GM19372 (cell line): Measurements from ENCODE around the gene KCNJ15.
"Not testable (repeated sequence)": the region's sequence is repeated elsewhere in the genome, so short reads cannot be mapped to it uniquely, and the experiment has no call there.

ENCODE experiments used
- ATAC-seq: cut with Tn5 transposase; IDR thresholded peaks from one replicate; pipeline ENCODE4 v1.9.1; 2021; ENCODE audit warnings: mild to moderate bottlenecking, low read depth, moderate library complexity; ENCODE audit not compliant: unreplicated experiment

Gene KCNJ15

GRCh38 chr21:38256599-38257302, at the start of gene KCNJ15:
Gene KCNJ15 (plus strand): TSS chr21:38256991. CDS start chr21:38299262, 42,271 bp downstream.
- ATAC-seq = no peak

DNA sequence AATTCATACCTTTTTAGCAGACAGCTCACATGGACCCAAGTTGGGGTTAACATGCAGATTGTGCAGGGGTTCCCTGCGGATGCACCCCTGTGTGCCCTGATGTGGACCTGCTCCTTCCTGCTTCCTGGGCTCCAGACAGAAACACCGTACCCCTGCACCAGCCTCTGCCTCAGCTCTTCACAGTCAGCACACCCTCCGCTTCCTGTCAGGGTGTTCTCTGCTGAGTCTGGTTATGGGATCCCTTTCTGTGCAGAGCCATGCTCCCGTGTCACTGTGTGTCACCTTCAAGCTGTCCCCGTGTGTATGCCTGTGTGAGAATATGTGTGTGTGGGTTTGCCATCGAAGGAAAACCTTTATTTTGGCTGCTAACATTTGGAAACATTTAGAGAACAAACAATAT, 48.7 kb upstream of the KCNJ15 start:
- no peak for ATAC-seq

DNA sequence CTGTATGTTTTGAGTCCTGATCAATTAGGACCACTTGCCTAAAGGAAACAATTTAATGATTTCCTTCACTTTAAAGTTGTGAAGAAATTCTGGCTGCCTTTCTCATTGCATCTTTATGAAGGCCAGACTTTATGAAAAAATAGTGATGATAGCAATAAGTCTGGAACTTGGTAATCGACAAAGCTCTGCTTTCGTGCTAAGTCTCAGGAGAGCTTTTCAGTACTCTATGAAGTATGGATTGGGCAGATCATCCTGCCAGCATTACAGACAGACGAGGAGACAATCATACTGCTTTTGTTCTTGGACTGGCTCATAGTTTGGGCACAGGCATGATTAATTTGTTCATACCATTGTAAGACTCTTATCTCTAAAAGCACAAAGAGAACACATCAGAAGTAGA, 45.5 kb upstream of the KCNJ15 start:
- ATAC-seq = no peak

- no peak for ATAC-seq
Measured at GRCh38 chr21:38212706-38213105, 44.1 kb upstream of the KCNJ15 start.

- peak; percentile 56 for ATAC-seq
Measured at GRCh38 chr21:38219049-38219628, 37.7 kb upstream of the KCNJ15 start.

- ATAC-seq = no peak
Measured at GRCh38 chr21:38220270-38220737, 36.5 kb upstream of the KCNJ15 start.

GRCh38 chr21:38221594-38221993, 35.2 kb upstream of the KCNJ15 start:
- no peak for ATAC-seq

DNA sequence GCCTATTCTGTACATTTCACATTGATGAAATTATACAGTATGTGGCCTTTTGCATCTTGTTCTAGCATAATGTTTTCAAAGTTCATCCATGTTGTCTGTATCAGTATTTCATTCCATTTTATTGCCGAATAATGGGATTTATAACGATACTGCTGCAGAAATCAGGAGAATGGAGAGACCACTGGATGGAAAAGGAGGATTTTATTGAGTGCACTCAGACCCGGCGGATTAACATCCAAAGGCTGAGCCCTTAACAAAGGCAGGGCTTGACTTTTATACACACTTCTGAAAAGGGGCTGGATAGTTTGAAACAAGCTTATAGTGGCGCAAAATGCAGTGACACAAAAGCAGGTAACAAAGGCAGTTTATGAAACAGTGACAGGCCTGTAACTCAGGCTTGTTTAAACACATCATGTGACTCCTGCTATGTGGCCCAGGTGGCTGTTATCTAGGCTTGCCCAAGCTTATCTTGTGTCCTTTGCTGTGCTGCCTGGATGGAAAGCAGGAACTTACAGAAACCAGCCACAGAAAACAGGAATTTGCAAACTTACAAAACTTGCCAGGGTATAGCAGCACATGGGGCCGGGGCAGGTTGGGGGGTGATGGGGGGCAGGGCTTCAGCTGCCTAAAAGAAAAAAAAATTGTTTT, 32.8 kb upstream of the KCNJ15 start:
- ATAC-seq = no peak

GRCh38 chr21:38227401-38227800, 29.4 kb upstream of the KCNJ15 start:
- ATAC-seq = no peak

DNA sequence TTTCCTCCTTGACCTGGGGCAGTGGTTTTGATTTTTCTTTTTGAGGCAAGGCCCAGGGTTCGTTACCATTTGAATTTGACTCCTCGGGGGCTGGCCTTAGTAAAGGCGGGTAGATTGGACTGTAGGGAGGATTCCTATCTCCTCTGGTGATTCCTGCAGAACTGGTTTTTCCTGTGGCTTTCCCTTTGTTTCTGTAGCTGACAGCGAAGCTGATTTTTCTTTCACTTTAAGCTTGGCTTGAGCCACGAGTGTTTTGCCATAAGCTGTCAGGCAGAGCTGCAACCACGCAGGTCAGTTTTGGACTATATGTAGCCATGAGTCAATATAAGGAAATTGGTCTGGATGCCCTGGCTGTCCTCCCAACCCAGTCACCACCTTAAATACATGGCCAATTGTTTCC, 28.7 kb upstream of the KCNJ15 start:
- ATAC-seq = no peak

DNA sequence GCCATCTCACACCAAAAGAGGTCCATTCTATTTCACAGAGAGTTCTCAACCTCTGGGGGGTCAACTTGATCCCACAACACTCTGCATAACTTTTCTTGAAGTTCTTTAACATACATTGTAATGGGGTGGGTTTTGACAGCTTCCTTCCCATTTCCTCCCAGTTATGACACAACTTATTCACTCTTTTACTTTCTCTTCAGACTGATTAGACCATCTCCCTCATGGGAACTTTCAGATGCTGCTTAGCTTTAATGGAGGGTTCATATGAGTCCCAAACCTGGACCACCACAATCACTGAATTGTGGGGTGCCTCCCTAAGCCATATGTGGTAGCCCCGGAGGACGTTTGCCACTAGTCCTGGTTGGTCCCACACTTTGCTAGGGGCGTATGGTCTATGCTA, 28.3 kb upstream of the KCNJ15 start:
- no peak for ATAC-seq

GRCh38 chr21:38229260-38229877, 27.4 kb upstream of the KCNJ15 start:
- no peak for ATAC-seq

- ATAC-seq = no peak
Measured at GRCh38 chr21:38234395-38235142, 22.2 kb upstream of the KCNJ15 start.

- ATAC-seq = not testable (repeated sequence)
Measured at GRCh38 chr21:38235251-38235650, 21.5 kb upstream of the KCNJ15 start.

DNA sequence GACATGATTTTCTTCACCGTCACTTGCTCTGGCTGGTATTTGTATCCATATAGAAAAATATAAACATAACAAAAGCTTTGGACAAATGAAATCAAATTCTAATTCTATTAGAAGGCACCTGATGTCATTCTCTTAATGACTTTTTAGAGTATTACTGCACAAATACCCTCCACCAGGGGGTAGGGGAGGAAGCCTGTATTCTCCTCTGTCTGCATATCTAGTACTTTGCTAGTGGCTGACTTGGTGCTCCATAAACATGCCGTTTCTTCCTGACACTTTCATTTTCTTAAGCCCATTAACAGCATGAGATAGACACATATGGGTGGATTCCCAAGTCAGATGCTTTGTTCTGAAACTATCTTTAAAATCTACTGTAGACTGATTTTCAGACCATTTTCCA, 20.6 kb upstream of the KCNJ15 start:
- ATAC-seq = no peak

DNA sequence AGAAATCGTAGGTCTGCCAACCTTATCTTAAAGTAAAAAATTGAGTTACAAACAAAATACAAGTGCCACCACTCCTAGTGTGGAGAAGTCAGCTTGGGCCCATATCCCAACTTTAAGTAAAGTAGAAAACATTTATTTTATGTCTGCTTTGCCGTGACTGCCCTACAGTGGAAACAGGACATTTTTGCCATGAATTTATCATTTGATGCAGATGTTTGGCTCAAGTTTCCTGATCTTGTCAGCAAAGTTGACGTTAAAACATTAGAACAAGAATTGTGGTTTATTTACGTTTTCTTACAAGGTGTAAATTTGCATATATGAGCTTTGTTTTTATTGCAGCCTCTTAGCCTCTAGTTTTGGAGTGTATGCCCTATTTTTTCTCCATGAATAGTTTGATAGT, 17.1 kb upstream of the KCNJ15 start:
- no peak for ATAC-seq

DNA sequence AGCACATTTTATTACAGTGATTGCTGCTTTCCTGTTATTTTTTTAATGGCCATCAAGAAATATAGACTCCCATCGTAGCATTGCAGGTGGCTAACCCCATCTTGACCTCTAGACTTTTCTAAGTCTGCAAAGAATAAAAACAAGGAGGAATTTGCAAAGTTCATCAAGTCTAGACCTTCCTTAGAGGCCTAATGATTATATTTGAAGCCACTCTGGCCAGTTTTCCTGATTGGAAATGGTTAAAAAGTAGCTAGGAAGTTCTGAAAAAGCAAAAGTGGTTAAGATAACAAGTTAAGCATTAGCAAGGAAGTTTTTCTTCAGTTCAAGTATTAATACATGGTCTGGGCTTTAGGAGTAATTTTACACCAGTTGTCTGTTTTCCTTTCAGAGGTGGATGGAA, 16.7 kb upstream of the KCNJ15 start:
- no peak for ATAC-seq

DNA sequence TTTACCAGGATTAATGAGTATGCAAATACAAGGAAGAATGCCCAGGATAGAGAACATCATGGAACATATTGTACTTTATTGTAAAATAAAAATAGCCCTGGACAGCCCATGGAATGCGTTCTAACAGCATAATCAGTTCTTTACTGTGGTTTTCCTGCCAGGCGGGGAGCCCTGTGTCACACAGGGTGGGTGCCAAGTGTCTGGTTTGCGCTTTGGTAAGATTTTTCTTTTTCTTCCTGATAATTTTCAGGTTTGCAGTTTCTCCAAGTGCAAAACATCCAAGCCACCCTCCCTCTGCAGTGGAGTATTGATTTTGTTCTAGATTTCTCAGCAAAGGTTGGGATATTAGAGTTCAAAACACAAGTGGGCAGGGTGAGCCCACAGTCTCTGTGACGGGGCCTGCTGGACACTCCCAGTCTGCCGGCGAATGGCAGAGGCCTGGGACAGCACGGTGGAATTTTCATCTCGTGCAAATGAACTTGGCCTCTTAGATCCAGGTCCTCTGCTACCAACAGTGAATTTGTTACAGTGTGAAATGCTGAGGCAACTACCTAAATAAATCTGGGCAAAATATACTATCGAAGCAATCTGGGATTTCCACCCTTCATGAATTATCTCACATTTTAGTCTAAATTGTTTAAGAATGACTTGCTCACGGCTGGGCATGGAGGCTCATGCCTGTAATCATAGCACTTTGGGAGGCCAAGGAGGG, 15.6 kb upstream of the KCNJ15 start:
- no peak for ATAC-seq

DNA sequence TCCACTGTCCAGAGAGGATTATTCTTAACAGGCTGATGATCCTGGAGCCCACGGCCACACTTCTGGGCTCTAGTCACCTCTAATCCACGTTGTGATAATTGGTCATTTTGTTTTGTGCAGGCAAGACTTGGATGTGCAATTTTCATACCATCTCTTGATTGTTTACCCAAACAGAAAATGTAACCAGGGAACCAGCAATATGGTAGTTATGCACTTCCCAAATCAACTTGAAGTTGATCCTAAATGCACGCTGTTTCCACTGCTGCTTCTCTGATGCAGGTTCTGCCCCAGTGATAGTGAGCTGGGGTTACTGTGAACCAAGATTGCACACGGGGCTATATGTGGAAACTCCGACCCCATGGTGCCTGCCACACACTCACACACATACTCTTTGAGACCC, 14.7 kb upstream of the KCNJ15 start:
- no peak for ATAC-seq
